ENCODE results near the gene NYAP1.

The NYAP1 gene

DNA sequence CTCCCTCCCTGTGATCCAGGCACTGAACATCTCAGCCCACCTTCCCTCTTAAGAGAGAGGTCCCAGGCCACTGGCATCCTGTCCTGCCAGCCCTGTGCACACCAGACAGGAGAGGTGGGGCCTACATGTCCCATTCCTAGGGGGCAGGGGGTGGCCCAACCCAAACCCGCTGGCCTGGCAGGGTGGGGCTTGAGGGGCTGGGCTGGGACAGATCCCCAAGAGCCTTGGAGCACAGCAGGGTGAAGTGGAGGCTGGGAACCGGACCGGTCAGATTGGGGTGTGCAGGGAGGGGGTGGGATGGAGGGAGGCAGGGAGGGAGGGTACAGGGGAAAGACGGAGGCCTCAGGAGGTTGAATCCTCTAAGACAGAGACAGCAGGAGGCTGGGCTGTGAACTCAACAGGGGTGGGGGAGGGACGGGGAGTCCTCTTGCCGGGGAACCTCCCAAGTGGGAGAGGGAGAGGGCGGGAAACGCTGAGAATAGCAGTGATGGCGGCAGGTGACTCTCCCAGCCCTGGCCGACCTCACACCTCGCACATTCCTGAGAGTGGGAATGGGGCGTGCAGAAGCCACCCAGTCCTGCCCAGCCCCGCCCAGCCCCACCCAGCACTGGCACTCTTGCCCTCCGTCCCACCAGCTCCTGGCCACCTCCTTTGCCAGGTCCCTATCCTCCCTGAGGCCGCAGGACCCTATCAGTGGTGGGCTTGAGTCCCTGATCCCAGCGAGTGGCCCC is 11.4 kb upstream of the NYAP1 start:
- H3K4me3 ChIP-seq (replicated peaks; ENCODE audit: low read depth, low read length) = peak overlapping the region; percentile 36
- no peak for DNase-seq (ENCODE audit: low read depth)
- TF ChIP-seq, protein P1, sequence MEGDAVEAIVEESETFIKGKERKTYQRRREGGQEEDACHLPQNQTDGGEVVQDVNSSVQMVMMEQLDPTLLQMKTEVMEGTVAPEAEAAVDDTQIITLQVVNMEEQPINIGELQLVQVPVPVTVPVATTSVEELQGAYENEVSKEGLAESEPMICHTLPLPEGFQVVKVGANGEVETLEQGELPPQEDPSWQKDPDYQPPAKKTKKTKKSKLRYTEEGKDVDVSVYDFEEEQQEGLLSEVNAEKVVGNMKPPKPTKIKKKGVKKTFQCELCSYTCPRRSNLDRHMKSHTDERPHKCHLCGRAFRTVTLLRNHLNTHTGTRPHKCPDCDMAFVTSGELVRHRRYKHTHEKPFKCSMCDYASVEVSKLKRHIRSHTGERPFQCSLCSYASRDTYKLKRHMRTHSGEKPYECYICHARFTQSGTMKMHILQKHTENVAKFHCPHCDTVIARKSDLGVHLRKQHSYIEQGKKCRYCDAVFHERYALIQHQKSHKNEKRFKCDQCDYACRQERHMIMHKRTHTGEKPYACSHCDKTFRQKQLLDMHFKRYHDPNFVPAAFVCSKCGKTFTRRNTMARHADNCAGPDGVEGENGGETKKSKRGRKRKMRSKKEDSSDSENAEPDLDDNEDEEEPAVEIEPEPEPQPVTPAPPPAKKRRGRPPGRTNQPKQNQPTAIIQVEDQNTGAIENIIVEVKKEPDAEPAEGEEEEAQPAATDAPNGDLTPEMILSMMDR (IDR thresholded peaks at IDR 0.05; ENCODE audit: low read length, missing control alignments) = no peak

DNA sequence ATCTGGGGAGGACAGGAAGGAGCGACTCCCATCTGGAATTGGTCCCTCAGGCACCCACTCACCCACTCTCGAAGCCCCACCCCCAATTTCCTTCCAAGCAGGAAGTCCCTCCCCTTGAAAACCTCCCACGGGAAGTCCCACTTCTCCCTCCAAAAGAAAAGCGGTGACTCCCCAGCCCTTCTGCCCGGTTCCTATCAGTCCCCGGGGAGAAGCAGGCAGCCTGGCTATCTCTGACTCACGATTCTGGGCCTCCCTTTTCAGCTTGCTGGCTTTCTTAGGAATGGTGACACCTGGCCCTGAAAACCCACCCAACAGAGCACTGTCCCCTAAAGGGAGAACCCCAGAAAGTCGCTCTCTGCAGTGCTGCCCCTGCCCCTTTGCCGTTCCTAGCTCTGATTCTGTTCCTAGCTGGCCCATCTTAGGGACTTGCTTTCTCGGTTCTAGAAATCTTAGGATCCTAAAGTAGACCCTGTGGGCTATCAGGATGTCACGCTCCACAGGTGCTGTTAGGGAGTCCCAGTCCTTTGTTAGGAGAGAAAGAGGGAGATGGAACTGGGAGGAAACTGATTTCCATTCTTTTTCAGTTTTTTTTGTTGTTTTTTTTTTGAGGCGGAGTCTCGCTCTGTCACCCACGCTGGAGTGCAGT is 10.8 kb upstream of the NYAP1 start:
- peak overlapping the region; percentile 36 for H3K4me3 ChIP-seq (replicated peaks; ENCODE audit: low read depth, low read length)
- TF ChIP-seq, protein P1 (IDR thresholded peaks at IDR 0.05; ENCODE audit: low read length, missing control alignments) = no peak
- peak; percentile 79 for DNase-seq (ENCODE audit: low read depth)

DNA sequence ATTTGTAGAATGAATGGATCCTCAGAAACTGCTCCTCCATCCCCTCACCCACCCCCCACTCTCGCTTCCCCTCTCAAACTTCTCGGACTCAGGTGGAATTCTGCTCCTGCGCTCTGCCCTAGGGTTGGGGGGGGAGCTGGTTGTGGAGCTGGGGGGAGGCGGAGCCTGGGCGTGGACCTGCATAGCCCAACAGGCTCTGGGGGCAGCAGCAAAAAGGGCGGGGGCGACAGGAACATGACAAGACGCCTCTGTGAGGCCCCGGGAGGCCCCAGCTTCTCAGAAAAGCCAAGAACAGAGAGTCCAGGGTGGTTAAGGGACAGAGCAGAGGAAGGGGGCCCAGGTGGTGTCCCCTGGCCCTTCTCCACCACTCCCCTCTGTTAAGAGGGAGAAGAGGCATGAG is 8.2 kb upstream of the NYAP1 start:
- peak overlapping the region; percentile 93 for H3K4me3 ChIP-seq (replicated peaks; ENCODE audit: low read depth, low read length)

DNA sequence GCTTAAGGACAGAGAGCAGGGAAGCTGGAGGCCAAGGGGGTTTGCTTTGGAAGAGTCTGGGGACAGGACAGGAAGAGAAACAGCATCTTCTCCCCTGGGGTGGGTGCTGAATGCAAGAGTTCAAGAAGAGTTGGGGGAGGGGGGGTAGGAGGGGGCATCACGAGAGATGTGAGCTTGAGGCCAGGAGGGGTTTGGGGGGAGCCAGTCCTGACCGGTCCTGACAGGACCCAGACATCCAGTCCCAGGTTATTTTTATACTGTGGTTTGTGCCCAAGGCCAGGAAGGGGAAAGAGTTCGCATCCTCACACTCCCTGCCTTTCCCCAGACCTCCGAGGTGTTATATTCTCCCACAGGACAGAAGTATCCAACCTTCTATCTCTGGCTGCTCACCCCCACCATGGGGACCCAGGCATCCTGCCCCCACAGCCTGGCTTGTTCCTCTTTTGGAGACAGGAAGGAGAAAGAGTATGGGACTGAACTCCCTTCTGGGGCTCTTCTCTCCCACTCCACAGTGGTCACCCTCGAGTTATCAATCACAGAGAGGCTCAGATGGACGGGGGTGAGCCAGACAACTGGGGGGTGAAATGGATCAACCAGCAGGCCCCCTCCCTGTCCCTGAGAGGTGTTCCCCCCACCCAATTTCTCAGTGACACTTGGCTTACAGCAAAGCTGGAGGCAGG is 7.5 kb upstream of the NYAP1 start:
- no peak for DNase-seq (ENCODE audit: low read depth)
- peak overlapping the region; percentile 93 for H3K4me3 ChIP-seq (replicated peaks; ENCODE audit: low read depth, low read length)
- TF ChIP-seq, protein P1 (IDR thresholded peaks at IDR 0.05; ENCODE audit: low read length, missing control alignments) = no peak

More for the DNA sequence above, 8.2 kb upstream of the NYAP1 start:
- TF ChIP-seq, protein P1 (IDR thresholded peaks at IDR 0.05; ENCODE audit: low read length, missing control alignments) = no peak
- no peak for DNase-seq (ENCODE audit: low read depth)

DNA sequence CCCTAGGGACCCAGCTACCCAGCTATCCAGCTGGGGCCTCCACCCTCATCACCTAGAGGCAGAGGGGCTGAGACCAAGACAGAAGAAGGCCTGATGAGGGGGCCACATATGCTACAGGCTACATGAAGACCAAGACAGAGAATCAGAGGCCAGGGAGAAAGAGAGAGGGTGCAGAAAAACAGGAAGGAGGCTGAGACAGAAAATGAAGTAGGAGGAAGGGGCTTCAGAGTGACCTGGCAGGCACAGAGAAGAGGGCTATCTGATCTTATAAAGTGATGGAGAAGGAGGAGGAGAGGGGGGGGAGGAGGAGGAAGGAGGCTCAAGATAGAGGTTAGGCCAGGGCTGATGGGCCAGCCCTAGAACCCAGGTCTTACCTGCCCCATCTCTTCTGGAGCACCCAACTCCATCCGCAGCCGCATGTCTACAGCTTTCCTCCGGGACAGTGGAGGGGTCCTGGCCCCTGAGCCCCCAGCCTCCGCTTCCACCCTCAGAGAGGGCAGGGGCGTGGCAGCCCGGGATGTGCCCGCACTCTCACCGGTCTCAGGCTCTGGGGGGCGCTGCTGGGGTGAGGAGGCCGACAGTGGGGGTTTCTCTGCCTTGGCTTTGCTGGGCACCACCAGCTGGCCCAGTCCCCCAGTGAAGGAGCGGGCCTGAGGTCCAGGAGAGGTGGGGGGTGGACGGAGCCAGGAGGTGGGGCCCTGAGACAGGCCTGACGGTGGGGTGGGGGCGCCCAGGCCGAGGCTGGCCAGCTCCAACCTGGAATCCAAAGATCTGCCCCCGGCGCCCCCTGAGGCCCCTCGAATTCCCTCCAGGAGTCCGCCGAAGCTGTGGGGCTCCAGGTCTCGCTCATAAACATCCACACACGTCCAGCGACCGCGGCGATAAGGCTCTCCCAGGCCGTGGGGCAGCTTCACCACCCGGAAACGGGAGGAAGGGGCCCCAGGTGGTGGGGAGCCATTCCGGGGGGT is 6.5 kb upstream of the NYAP1 start:
- TF ChIP-seq, protein P1 (IDR thresholded peaks at IDR 0.05; ENCODE audit: low read length, missing control alignments) = peak; percentile 30
- no peak for DNase-seq (ENCODE audit: low read depth)
- H3K4me3 ChIP-seq (replicated peaks; ENCODE audit: low read depth, low read length) = peak overlapping the region; percentile 93

DNA sequence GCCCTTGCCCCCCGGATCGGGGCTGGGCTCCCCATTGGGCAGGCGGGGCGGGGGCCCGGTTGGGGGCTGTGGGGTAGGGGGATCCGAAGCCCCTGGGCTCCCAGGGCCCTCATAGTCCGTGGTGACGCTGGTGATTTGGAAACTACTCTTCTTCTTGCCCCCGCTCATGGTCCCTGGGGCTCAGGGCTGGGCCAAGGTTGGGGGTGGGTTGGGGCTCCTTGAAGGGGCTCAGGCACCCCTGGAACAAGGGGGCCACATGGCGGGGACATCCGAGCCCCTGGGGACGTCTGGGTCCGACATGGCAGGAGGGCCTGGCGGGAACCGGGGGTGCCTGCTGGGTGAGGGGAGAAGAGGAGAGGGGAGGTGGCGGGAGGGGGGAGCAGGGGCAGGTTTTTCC is 5.9 kb upstream of the NYAP1 start:
- no peak for DNase-seq (ENCODE audit: low read depth)
- TF ChIP-seq, protein P1 (IDR thresholded peaks at IDR 0.05; ENCODE audit: low read length, missing control alignments) = no peak
- peak overlapping the region; percentile 93 for H3K4me3 ChIP-seq (replicated peaks; ENCODE audit: low read depth, low read length)

Data from fibroblast of pulmonary artery (primary cell).